ENCODE results near the gene CTTNBP2.

DNA sequence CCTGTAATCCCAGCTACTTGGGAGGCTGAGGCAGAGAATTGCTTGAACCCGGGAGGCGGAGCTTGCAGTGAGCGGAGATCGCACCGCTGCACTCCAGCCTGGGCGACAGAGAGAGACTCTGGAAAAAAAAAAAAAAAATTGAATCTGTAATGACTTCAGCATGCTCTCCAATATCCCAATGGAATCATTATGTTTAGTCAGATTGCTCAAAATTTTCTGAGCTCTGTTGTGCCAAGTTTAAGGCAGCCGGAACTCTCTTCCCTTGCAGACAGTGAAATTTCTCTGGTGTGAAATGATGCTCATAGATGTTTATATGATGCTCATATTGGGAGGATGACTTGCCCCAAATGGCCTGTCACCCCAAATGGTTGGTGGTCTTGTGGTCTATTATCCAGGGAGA is 180.9 kb downstream of the CTTNBP2 start:
- TF ChIP-seq POLR2A (IDR thresholded peaks at IDR 0.05; ENCODE audit: low read depth, low read length): no peak
- TF ChIP-seq TAF1 (IDR thresholded peaks at IDR 0.05; ENCODE audit: low read depth, low read length): no peak
- no peak for TF ChIP-seq POLR2AphosphoS5 (IDR thresholded peaks at IDR 0.05; ENCODE audit: low read depth, low read length)

Data from GM12891 (cell line).